IPS-18c (cell line): ENCODE results near the gene AZU1.

Experiments used
- H3K4me3 ChIP-seq: 2 replicates; pipeline ENCODE4 v1.7.0; 2013; ENCODE audit warnings: low read depth, mild to moderate bottlenecking, low read length, moderate library complexity; ENCODE audit not compliant: insufficient read depth
- H3K9me3 ChIP-seq: one replicate; pipeline ENCODE4 v1.6.1; 2013; ENCODE audit warnings: mild to moderate bottlenecking, low read length, moderate library complexity; ENCODE audit not compliant: control insufficient read depth, insufficient read depth

The AZU1 gene, protein sequence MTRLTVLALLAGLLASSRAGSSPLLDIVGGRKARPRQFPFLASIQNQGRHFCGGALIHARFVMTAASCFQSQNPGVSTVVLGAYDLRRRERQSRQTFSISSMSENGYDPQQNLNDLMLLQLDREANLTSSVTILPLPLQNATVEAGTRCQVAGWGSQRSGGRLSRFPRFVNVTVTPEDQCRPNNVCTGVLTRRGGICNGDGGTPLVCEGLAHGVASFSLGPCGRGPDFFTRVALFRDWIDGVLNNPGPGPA

DNA sequence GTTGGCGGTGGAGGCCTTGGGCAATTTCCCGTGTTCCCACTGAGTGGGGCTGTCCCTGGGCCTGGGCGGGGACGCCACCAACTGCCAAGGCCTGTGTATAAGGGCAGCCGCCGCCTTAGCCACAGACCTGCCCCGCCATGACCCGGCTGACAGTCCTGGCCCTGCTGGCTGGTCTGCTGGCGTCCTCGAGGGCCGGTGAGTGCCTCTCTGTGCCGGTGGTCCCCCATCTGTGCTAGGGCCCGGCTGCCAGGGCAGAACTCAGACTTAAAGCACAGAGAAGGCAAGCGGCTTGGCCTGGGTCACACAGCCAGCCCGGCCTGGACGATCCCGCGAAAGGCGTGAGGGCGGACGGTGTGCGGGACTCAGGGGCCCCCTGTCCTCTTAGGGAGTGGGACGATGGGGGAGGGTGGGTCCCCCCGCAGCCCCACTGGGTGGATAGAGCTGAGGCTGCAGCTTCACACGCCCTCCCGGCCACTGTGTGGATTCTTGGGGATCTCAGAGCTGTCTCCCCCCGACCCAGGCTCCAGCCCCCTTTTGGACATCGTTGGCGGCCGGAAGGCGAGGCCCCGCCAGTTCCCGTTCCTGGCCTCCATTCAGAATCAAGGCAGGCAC lies at the start of gene AZU1:
Gene AZU1 (plus strand): TSS at position 128 of the 612 bp plus-strand sequence. CDS start 10 bp downstream, at position 138.
- H3K9me3 ChIP-seq: no peaks in the 10 kb centered on the region
- no peak within 1 kb of the TSS for H3K4me3 ChIP-seq

DNA sequence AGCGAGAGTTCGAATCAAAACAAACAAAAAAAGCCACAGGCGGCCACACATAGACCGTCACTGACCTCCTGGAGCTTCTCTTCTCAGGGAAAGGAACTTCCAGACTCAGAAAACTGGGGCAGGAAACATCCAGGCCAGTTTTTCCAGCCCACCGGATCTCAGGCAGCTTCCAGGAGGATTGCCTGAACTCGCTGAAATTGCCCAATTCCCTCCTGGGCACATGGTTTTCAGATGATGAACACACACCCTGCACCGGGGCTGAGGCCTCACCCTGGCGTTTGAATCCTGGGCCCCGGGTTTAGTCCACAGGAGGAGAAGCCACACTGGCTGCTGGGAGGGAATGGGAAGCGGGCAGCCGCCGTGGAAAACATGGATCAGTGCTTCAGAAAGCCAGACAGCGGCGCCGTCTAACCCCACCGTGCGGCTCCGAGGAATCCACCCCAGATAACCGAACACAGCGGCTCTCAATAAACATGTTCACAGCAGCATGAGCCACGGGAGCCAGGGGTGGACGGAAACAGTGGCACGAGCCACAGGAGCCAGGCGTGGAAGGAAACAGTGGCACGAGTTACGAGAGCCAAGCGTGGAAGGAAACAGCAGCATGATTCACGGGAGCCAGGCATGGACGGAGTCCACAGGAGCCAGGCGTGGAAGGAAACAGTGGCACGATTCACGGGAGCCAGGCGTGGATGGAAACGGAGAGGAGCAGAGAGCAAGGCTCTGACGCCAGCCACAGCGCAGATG lies 48.6 kb upstream of the AZU1 start:
- Histone ChIP-seq H3K9me3 (no peaks in the 10 kb centered on the region), H3K4me3 (no peak overlapping the region)

DNA sequence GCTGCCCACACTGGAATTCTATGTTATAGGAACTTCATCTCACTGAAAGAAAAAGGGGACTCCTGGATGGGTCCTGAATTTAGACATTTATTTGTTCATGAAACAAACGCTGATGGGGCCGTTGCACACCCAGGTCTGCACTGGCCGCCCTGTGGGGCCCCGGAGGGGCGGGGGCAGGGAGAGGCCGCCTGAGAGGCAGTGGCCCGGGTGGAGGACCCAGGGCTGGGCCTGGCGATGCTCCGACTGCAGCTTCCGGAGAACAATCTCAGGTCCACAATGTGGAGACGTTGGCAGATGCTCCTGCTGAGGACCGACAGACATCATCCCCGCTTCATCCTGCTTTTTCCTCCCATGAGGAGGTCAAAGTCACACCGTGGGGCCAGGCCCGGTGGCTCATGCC lies 46.7 kb upstream of the AZU1 start:
- H3K4me3 ChIP-seq: no peak overlapping the region

DNA sequence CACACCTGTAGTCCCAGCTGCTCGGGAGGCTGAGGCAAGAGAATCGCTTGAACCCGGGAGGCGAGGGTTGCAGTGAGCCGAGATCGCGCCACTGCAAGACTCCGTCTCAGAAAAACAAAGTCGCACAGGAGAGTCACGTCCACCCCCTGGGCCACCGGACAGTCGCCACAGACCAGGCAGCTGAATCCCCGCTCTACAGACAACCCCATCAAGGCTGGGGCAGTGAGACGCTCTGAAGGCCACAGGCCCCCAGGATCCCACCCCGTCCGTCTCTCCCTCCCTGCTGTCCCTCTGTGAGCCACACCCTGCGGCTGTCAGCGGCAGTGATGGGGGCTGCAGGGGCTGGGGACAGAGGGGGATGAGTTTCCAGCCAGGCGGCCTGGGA lies 45.8 kb upstream of the AZU1 start:
- Histone ChIP-seq H3K9me3 (no peaks in the 10 kb centered on the region), H3K4me3 (peak overlapping the region; percentile 36; the same call in 1 of the 2 replicates)

More for the DNA sequence above, 46.7 kb upstream of the AZU1 start:
- H3K9me3 ChIP-seq: no peaks in the 10 kb centered on the region

DNA sequence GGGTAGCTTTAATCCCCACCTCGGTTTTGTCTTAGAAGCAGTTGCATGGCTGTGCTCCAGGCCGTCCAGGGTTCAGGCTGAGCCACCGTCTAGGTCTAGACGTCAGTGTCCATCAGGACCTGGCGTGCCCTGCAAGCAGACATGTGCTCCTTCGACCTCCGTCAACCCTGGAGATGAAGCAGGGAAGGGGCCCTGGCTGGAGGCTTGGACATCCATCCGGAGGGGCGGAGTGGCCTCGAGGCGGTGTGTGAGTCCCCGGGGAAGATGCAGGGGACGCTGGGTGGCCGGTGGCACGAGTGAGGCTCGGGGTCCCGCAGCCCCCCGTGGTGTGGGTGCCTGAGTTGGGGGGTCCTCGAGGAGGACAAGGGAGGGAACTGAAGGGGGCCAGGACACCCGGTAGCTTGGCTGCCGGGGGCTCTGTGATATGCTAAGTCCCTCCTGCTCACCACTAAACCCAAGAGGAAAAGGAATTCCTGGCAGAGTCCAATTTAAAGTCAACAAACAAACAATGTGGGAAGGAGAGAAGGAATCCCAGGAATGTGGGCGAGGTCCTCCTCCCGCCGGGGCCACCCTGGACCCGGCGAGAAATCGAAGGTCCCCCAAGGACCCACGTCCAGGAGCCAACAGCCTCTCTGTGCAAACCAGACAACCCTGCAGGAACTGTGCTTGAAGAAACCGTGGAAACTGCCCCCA lies 45.3 kb upstream of the AZU1 start:
- peak overlapping the region; percentile 36; the same call in 1 of the 2 replicates for H3K4me3 ChIP-seq
- H3K9me3 ChIP-seq: no peaks in the 10 kb centered on the region

DNA sequence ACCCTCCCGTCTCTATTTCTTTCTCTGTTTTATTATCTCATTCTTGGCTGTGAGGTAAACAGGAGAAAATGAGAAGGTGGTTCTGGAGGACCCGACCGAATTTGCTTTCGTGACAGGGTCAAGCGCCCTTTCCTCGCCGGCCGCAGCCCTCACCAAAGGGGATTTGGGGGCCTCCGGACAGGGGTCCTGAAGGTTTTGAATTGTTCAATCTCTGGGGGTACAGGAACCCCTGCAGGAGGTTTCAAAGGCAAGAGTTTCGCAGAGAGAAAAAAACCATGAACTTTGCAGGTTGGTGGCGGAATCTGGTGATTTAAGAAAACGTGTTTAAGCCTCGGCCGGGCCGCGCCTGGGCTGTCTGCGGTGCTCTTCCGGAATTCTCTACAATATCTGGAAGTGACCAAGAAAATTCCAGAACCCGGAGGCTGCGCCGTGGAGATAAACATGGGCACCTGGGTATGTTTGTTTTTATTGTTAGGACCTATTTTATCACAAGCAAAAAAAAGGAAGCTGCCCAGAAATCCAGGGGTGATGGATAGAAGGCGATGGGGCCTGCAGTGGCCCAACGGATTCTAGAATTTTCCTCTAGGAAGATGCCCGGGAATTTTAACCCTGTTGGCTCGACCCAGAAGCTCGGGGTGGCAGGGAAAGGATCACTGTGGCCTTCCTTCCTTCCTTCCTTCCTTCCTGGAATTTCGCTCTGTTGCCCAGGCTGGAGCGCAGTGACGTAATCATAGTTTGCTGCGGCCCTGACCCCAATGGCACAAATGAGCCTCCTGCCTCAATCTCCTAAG lies 44.6 kb upstream of the AZU1 start:
- Histone ChIP-seq H3K9me3 (no peaks in the 10 kb centered on the region), H3K4me3 (peak overlapping the region; percentile 36)

DNA sequence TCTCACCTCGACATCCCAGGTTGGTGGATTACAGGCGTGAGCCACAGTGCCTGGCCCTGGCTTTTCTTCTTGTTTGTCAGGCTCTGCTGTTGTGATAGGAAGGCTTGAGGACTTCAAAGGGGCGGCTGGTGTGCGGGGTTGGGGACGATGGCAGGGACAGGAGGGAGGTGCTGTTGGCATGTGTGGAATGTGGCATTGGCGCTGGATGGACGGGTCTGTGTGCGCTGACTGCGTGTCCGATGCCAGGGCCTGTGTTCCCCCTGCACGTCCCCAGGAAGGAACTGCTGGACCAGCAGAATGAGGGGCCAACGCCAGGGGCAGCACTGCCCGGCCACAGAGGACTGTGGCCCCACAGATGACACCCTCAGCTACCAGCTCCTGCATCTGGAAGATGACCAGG lies 43.1 kb upstream of the AZU1 start:
- Histone ChIP-seq H3K4me3 (no peak overlapping the region), H3K9me3 (no peaks in the 10 kb centered on the region)

DNA sequence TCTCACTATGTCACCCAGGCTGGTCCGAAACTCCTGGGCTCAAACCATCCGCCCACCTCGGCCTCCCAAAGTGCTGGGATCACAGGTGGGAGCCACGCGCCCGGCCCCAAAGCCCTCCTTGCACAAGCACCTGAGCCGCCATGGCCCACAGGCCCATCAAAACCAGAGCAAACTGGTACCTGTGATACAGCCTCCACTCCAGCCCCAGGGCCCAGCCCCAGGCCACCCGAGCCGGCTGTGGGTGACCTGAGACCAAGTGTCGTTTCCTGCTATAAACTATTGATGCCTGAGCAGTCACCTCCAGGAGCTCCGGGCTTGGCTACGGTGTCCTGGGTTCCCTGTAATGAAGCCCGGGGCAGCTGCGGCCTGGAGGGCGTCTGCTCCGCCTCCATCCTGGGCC lies 40.1 kb upstream of the AZU1 start:
- Histone ChIP-seq H3K4me3 (no peak overlapping the region), H3K9me3 (peaks cover 3% of the 10 kb centered on the region)

DNA sequence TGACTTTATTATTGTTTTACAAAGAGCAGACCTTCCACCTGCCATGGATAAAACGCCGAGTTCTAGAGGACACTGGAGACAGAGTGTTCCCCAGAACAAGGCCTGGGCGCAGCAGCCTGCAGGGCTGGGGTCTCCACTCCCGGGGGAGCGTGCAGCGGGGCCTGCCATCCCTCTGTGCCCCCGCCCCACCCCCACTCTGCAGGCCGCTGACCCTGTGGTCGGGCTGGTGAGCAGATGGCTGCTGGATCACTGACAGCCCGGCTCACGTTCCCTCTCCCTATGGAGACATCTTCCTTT lies 39.0 kb upstream of the AZU1 start:
- Histone ChIP-seq H3K9me3 (peaks cover 3% of the 10 kb centered on the region), H3K4me3 (peak overlapping the region; percentile 9; the same call in 1 of the 2 replicates)

DNA sequence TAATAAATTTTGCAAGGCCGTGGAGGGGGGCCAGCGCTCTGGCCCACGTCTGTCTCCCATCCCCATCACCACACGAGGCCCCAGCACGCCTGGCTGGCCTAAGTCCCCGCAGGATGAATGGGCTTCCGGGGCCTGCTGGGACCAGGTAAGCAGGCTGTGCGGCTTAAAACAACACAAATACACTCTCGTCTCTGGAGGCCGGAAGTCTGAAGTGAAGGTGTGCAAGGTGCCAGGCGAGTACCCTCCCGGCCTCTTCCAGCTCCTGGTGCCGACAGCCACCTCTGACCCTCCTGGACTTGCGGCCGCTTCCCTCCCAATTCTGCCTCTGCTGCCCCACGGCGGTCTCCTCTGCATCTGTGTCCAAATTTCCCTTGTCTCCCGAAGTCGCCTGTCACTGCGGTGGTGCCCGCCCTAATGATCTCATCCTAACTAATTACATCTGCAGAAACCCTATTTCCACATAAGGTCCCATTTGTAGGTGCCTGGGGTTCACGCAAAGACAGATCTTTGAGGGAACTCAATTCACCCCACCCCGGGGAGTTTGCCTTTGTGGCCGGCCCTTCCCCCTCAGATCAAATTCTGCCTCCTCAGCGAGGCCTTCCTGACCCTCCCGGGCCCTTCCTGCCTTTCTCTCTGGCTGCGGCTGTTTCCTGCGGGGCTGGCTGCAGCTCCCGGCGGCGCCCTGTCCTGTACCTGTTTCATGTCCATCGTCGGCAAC lies 38.5 kb upstream of the AZU1 start:
- Histone ChIP-seq H3K4me3 (peak overlapping the region; percentile 9; the same call in 1 of the 2 replicates), H3K9me3 (peaks cover 3% of the 10 kb centered on the region)

DNA sequence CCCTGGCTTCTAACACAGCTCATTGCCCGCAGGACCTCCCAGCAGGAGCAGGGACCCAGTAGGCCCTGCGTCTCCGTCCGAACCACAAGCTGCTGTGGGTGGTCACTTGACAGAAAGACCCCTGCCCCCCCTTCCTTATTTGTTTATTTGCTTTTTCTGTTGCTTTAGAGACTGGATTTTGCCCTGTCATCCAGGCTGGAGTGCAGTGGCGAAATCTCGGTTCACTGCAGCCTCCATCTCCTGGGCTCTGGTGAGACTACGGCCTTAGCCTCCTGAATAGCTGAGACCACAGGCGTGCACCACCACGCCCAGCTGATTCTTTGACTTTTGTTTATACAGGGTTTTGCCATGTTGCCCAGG lies 38.0 kb upstream of the AZU1 start:
- Histone ChIP-seq H3K4me3 (no peak overlapping the region), H3K9me3 (peaks cover 3% of the 10 kb centered on the region)

DNA sequence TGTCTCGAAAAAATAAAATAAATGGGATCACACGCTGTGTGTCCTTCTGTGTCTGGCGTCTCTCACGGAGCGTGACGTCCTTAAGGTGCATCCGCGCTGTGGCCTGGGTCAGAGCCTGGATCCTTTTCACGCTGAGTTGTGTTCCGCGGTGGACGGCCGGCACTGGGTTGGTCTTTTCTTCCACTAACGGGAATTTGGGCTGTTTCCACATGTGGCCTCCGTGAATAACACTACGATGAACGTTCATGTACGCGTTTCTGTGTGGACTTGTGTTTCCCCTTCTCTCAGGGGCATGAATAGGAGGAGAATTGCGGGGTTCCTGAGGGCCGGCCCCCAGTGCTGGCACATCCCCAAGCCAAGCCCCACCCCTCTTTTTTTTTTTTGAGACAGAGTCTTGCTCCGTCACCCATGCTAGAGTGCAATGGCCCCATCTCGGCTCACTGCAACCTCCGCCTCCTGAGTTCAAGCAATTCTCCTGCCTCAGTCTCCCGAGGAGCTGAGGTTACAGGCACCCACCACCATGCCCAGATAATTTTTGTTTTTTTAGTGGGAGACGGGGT lies 36.5 kb upstream of the AZU1 start:
- Histone ChIP-seq H3K9me3 (peaks cover 3% of the 10 kb centered on the region), H3K4me3 (no peak overlapping the region)

DNA sequence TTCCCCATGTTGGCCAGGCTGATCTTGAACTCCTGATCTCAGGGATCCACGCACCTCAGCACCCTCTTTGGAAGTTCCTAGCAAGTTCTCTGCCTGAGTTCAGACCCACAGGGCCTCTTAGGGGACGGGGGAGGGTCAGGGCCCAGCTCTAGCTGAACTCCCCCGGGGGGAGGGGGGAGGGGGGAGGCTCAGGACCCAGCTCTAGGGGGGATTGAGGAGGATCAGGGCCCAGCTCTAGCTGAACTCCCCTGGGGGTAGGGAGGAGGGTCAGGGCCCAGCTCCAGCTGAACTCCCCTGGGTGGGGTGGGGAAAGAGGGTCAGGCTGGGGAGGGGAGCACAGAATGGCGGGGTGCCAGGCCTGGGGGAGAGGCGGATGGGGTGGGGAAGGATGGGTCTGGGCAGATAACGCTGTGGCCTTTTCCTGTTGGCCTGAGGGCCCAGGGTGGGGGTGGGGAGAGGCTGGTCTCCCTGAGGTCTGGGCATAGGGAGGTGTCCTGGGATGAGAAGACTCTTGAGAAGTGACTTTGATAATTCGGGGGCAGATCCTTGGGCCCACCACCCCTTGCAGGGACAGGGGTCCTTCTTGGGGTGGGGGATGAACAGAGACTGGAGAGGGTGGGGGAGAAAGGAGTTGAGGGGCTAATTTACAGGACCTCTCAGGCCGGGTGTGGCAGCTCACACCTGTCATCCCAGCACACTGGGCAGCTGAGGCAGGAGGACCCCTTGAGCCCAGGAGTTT lies 35.9 kb upstream of the AZU1 start:
- H3K9me3 ChIP-seq: peaks cover 3% of the 10 kb centered on the region
- no peak overlapping the region for H3K4me3 ChIP-seq

DNA sequence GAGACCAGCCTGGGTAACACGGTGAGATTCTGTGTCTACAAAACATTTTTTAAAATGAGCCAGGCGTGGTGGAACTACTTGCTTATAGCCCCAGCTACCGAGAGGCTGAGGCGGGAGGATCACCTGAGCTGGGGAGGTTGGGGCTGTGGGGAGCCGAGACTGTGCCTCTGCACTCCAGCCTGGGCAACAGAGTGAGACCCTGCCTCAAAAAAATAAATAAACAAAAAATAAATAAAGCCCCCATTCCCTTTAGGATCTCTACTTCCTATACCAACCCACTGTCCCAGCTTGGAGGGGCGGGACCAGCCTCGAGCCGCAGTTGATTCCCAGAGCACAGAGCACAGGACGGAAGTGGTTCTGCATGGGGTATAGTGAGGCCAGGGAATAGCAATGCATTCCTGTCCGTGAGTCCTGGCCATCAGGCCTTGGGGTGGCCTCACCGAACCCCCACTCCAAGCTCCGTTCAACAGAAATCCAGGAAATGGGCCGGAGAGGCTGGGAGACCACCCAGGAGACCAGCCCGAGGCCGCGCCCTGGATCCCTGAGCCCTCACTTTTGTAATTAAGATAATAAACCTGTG lies 35.2 kb upstream of the AZU1 start:
- no peak overlapping the region for H3K4me3 ChIP-seq
- peaks cover 3% of the 10 kb centered on the region for H3K9me3 ChIP-seq

DNA sequence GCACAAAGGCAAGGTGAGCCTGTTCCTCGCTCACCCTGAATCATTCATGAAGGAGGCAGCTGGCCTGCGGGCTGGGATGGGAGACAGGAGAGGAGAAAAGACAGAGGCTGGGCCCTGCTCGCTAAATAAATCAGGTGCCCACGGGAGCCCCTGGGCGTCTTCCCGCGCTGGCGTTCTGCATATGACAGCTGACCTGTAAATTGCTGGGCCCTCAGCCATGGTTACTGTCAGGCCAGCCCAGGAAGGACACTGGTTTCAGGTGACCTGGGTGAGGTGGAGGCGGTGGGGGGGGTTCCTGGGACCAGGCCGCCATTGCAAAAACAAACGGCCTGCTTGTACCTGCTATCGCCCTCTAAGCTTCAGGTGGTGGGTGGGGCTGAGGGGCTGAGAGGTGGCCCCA lies 33.8 kb upstream of the AZU1 start:
- peaks cover 3% of the 10 kb centered on the region for H3K9me3 ChIP-seq
- no peak overlapping the region for H3K4me3 ChIP-seq
